ENCODE measurements around the gene IKZF3.

IKZF3 gene

DNA sequence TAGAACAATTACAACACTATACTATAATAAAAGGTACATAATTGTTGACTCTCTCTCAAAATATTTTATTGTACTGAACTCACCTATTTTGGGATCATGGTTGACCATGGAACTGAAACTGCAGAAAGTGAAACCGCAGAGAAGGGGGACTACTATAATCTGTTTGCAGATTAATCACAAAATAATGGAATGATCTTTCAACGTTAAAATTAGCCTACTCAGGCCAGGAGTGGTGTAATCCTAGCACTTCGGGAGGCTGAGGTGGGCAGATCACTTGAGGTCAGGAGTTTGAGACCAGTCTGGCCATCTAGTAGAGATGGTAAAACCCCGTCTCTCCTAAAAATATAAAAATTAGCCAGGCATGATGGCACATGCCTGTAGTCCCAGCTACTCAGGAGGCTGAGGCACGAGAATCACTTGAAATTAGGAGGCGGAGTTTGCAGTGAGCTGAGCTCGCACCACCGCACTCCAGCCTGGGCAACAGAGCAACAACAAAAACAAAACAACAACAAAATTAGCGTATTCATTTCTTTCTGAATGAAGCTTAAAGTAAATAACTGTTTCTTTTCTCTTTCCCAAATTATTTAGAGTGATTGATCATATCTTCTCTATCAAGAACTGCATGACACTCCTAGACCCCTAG, 45.6 kb downstream of the IKZF3 start:
- Histone ChIP-seq H3K4me1 (ENCODE audit: insufficient read depth, low read length, poor library complexity, severe bottlenecking) (peaks cover 14% of the 10 kb centered on the region), H3K79me2 (ENCODE audit: insufficient read depth, low read length) (no peaks in the 10 kb centered on the region), H3K27me3 (ENCODE audit: insufficient read depth, low read length, poor library complexity, severe bottlenecking) (peaks cover 9% of the 10 kb centered on the region), H2AFZ (ENCODE audit: low read length) (no peak overlapping the region), H3K9ac (ENCODE audit: low read depth, low read length, poor library complexity, severe bottlenecking) (no peak overlapping the region), H3K9me3 (ENCODE audit: insufficient read depth, low read depth, low read length) (peaks cover 3% of the 10 kb centered on the region; the same call in 1 of the 2 replicates), H3K4me3 (ENCODE audit: low read length, poor library complexity, severe bottlenecking) (no peak overlapping the region), H3K4me2 (ENCODE audit: low read depth, low read length, poor library complexity, severe bottlenecking) (peak overlapping the region; percentile 4), H4K20me1 (ENCODE audit: insufficient read depth, low read length, poor library complexity, severe bottlenecking) (no peaks in the 10 kb centered on the region), H3K36me3 (ENCODE audit: insufficient read depth, low read length) (no peaks in the 10 kb centered on the region), H3K9me2 (replicated peaks; ENCODE audit: low read depth, low read length) (no peaks in the 10 kb centered on the region), H3F3A (ENCODE audit: low read depth) (no peaks in the 10 kb centered on the region)
- TF ChIP-seq, protein P1, sequence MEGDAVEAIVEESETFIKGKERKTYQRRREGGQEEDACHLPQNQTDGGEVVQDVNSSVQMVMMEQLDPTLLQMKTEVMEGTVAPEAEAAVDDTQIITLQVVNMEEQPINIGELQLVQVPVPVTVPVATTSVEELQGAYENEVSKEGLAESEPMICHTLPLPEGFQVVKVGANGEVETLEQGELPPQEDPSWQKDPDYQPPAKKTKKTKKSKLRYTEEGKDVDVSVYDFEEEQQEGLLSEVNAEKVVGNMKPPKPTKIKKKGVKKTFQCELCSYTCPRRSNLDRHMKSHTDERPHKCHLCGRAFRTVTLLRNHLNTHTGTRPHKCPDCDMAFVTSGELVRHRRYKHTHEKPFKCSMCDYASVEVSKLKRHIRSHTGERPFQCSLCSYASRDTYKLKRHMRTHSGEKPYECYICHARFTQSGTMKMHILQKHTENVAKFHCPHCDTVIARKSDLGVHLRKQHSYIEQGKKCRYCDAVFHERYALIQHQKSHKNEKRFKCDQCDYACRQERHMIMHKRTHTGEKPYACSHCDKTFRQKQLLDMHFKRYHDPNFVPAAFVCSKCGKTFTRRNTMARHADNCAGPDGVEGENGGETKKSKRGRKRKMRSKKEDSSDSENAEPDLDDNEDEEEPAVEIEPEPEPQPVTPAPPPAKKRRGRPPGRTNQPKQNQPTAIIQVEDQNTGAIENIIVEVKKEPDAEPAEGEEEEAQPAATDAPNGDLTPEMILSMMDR (conservative IDR thresholded peaks at IDR 0.05; ENCODE audit: low read length): no peak
- no peak for TF ChIP-seq EZH2phosphoT487 (IDR thresholded peaks at IDR 0.05; ENCODE audit: borderline replicate concordance)

DNA sequence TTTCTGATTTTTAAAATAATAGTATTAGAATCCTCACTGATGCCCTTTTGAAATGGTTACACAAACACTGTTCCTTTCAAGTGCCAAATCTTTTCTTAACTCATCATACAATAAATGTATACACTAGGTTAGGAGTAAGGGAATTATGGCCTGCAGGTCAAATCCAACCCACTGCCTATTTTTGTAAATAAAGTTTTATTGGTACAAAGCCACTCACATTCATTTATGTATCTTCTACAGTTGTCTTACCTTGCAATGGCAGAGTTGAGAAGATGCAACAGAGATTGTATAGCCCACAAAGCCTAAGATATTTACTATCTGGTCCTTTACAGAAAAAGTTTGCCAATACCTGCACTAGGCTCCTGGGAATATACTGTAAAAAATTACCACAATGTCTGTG, 47.8 kb downstream of the IKZF3 start:
- H3K4me3 ChIP-seq (ENCODE audit: low read length, poor library complexity, severe bottlenecking): no peak overlapping the region
- H3K9me3 ChIP-seq (ENCODE audit: insufficient read depth, low read depth, low read length): no peaks in the 10 kb centered on the region
- H3K4me1 ChIP-seq (ENCODE audit: insufficient read depth, low read length, poor library complexity, severe bottlenecking): peaks cover 19% of the 10 kb centered on the region
- H3K9ac ChIP-seq (ENCODE audit: low read depth, low read length, poor library complexity, severe bottlenecking): no peak overlapping the region
- no peak overlapping the region for H3K4me2 ChIP-seq (ENCODE audit: low read depth, low read length, poor library complexity, severe bottlenecking)
- H3F3A ChIP-seq (ENCODE audit: low read depth): no peaks in the 10 kb centered on the region
- no peaks in the 10 kb centered on the region for H3K9me2 ChIP-seq (replicated peaks; ENCODE audit: low read depth, low read length)
- H3K79me2 ChIP-seq (ENCODE audit: insufficient read depth, low read length): no peaks in the 10 kb centered on the region
- H4K20me1 ChIP-seq (ENCODE audit: insufficient read depth, low read length, poor library complexity, severe bottlenecking): no peaks in the 10 kb centered on the region
- peaks cover 5% of the 10 kb centered on the region for H3K27me3 ChIP-seq (ENCODE audit: insufficient read depth, low read length, poor library complexity, severe bottlenecking)
- no peak overlapping the region for H2AFZ ChIP-seq (ENCODE audit: low read length)
- TF ChIP-seq EZH2phosphoT487 (IDR thresholded peaks at IDR 0.05; ENCODE audit: borderline replicate concordance): no peak
- TF ChIP-seq, protein P1 (conservative IDR thresholded peaks at IDR 0.05; ENCODE audit: low read length): no peak
- no peaks in the 10 kb centered on the region for H3K36me3 ChIP-seq (ENCODE audit: insufficient read depth, low read length)

DNA sequence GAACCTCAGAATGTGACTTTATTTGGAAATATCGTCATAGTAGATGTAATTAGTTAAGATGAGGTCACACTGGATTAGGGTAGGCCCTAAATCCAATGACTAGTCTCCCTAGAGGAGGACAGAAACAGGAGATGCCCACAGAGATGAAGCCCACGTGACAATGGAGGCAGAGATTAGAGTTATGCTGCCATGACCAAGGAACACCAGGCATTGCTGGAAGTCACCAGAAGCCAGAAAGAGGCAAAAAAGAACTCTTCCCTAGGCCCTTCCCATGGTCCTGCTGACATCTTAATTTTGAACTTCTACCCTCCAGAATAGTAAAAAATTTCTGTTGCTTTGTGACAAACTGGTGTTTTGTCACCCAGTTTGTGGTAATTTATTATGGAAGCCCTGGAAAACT, 49.6 kb downstream of the IKZF3 start:
- H3K79me2 ChIP-seq (ENCODE audit: insufficient read depth, low read length): no peaks in the 10 kb centered on the region
- TF ChIP-seq, protein P1 (conservative IDR thresholded peaks at IDR 0.05; ENCODE audit: low read length): no peak
- TF ChIP-seq EZH2phosphoT487 (IDR thresholded peaks at IDR 0.05; ENCODE audit: borderline replicate concordance): no peak
- H3K4me2 ChIP-seq (ENCODE audit: low read depth, low read length, poor library complexity, severe bottlenecking): peak overlapping the region; percentile 45
- H3F3A ChIP-seq (ENCODE audit: low read depth): no peaks in the 10 kb centered on the region
- no peaks in the 10 kb centered on the region for H4K20me1 ChIP-seq (ENCODE audit: insufficient read depth, low read length, poor library complexity, severe bottlenecking)
- H2AFZ ChIP-seq (ENCODE audit: low read length): no peak overlapping the region
- no peaks in the 10 kb centered on the region for H3K9me3 ChIP-seq (ENCODE audit: insufficient read depth, low read depth, low read length)
- H3K27me3 ChIP-seq (ENCODE audit: insufficient read depth, low read length, poor library complexity, severe bottlenecking): no peaks in the 10 kb centered on the region
- H3K9ac ChIP-seq (ENCODE audit: low read depth, low read length, poor library complexity, severe bottlenecking): no peak overlapping the region
- peaks cover 19% of the 10 kb centered on the region for H3K4me1 ChIP-seq (ENCODE audit: insufficient read depth, low read length, poor library complexity, severe bottlenecking)
- no peaks in the 10 kb centered on the region for H3K9me2 ChIP-seq (replicated peaks; ENCODE audit: low read depth, low read length)
- H3K4me3 ChIP-seq (ENCODE audit: low read length, poor library complexity, severe bottlenecking): no peak overlapping the region
- no peaks in the 10 kb centered on the region for H3K36me3 ChIP-seq (ENCODE audit: insufficient read depth, low read length)

Data from Loucy (cell line).